NCI-H146 treated with DMSO at 0.1 percent for 48 hours (cell line): ENCODE data around the gene ADGRG3.
"Not testable (repeated sequence)": the region's sequence is repeated elsewhere in the genome, so short reads cannot be mapped to it uniquely, and the experiment has no call there.

Experiments used
- DNase-seq: peaks from one replicate; lab custom pipeline; 2025; ENCODE audit not compliant: unreplicated experiment; lab: John Stamatoyannopoulos, UW

ADGRG3 gene

DNA sequence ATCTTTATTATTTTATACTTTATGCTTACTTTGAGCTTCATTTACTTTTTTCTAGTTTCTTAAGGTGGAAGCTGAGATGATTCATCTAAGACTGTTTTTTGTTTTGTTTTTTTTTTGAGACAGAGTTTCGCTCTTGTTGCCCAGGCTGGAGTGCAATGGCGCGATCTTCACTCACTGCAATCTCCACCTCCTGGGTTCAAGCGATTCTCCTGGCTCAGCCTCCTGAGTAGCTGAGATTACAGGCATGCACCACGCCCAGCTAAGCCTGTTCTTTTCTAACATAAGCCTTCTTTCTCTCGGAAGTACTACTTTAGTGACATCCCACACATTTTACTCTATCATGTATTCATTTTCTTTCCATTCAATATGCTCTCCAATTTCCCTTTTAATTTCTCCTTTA lies 44.5 kb downstream of the ADGRG3 start:
- not testable (repeated sequence) for DNase-seq

DNA sequence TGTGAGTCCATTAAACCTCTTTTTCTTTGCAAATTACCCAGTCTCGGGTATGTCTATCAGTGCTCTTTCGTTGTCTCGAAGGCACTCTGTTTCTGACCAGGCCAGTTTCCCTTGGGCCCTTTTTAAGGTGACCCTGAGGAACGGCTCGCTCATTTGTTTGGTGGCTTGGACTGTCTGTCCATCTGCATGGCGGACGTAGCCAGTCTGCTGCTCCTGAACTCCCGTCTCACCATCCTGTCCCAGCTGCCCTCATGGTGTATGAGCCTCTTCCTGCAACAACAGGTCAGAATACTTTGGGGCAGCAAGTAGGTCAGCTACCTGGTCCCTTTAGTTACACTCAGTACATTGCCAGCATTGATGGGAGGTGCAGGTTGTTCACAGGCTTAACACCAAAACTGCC lies 45.5 kb downstream of the ADGRG3 start:
- DNase-seq: no peak

DNA sequence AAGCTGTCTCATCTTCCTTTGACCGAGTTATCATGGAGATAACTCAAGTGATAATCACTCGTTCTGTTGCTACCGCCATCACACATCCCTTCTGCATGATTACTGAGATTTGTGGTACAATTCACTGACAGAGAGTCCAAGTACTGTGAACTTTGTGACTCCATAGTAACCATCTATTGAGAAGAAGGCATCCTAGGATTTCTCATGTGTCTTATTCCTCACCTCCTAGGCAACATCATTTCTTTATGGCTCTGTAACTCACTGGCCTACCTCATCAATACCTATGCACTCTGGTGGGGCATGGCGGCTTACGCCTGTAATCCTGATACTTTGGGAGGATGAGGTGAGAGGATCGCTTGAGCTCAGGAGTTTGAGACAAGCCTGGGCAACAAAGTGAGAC lies 45.9 kb downstream of the ADGRG3 start:
- no peak for DNase-seq

DNA sequence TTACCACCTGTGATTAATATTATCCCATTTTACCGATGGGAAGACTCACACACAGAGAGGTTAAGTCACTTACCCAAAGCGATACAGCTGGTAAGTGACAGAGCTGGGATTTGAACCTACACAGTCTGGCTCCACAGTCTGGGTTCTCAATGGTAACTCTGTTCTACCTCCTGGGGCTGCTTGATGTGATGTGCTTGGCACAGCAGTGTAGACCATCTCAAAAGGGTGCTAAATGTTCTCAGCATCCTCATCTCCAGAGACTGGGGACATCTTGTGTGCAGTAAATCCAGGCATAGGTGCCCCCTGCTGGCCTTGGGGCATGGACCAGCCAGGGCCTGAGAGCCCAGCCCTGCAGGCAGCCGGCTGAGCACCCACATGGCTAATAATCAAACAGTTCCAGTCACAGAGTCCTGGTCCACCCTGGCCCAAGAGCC lies 52.1 kb downstream of the ADGRG3 start:
- peak; percentile 1 for DNase-seq

GRCh38 chr16:57721356-57722209 lies 53.5 kb downstream of the ADGRG3 start:
- DNase-seq: no peak

- DNase-seq: no peak
Measured at GRCh38 chr16:57722210-57722499, 54.0 kb downstream of the ADGRG3 start.

DNA sequence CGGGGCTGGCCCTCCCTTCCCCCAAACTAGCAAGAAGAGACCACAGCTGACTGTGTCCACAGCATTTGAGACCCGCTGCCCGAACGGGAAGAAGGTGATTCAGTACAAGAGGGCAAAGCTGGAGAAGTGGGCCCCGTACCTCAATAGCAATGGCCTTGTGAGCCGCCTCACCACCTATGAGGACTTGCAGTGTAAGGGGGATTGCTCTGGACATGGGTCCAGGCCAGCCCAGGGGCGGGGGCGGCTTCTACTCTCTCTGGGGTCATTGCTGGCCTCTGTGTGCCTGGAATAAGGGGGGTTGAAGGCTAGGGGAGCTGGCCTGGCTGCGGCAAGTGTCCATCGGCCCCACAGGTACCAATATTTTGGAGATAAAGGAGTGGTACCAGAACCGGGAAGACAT lies 54.5 kb downstream of the ADGRG3 start:
- no peak for DNase-seq

DNA sequence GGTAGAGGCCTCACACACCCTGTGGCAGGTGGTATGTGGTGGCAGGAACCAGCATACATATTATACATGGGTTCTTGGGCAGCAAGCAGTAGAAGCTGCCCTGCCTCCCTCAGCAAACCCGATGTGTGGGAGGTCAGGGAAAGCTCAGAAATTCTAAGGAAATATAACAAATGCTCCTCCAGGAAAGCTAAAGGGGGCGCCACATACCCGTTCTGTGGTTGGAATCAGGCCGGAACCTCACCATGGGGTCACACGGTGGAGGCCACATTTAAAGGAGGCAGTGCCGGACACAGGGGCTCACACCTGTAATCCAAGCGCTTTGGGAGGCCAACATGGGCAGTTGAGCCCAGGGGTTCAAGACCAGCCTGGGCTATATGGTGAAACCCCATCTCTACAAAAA lies 55.1 kb downstream of the ADGRG3 start:
- DNase-seq: no peak

DNA sequence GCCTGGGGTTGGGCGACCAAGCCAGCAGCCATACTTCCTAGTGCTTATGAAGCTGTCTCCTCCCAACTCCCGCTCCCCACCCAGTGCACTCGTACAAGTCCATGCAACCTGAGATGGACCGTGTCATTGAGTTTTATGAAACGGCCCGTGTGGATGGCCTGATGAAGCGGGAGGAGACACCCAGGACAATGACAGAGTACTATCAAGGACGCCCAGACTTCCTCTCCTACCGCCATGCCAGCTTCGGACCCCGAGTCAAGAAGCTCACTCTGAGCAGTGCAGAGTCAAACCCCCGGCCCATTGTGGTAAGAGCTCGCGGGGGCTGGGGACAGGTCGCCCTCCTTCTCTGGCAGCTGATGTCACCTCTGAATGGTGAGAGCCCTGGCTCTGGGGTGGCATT lies 56.4 kb downstream of the ADGRG3 start:
- DNase-seq: no peak

- DNase-seq: no peak
Measured at GRCh38 chr16:57725151-57725550, 57.0 kb downstream of the ADGRG3 start.

DNA sequence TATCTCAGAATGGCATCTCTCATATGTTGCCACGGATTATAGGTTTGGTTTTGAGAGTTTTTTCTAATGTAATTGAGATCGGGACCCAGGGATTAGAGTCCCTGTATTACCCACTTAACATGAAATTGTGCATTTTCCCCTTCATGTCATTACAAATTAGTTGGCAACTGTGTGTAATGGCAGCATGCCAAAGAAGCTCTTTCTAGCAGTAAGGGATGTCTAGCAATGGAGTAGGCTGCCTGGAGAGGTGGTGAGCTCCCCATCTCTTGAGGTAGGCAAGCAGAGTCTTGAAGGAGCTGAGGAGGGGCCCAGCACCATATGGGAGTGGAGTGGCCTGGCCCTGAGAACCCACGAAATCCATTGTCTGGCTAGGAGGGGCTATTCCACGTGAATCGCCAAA lies 57.4 kb downstream of the ADGRG3 start:
- DNase-seq: no peak

GRCh38 chr16:57725976-57726375 lies 57.9 kb downstream of the ADGRG3 start:
- no peak for DNase-seq

GRCh38 chr16:57726433-57726947 lies 58.4 kb downstream of the ADGRG3 start:
- no peak for DNase-seq

DNA sequence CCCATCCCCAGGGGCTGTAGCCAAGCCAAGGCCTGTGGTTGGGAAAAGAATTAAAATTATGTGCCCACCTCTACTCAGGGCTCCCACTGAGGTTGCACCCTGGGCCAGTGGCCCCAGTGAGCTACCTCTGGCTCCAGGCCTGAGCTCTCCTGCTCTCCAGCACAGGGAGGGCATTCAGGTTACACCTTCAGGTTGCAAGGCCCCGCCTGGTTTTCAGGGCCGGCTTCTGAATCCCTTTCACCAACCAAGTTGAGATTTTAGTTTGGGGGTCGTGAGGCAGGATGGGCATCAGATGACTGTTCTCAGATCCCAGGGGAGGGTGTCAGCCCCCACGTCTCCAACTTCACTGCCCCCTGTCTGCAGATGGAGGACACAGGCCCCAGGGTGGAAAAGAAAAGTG lies 59.5 kb downstream of the ADGRG3 start:
- no peak for DNase-seq

DNA sequence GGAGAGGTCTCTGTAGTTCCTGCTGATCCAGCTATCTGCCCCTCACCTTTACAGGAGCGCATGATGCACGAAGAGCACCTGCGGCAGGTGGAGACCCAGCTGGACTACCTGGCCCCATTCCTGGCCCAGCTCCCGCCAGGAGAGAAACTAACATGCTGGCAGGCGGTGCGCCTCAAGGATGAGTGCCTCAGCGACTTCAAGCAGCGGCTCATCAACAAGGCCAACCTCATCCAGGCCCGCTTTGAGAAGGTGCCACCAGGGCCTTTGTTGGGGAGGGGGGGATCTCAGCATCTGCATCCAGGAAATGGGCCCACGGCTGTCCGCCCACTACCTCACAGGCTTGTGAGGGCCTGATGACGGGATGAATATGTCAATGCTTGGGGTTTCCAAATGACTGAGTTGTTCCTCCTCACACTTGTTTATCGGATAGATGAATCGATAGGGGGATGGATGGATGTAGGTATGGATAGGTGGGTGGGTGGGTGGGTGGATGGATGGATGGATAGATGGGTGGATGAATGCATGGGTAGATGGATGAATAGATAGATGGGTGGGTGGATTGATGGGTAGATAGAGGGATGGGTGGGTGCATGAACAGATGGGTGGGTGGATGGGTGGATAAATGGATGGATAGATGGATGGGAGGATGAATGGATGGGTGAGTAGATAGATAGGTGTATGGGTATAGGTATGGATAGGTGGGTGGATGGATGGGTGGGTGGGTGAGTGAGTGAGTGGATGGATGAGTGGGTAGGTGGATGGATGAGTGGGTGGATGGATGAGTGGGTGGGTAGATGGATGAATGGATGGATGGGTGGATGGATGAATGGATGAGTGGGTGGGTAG lies 60.5 kb downstream of the ADGRG3 start:
- no peak for DNase-seq

DNA sequence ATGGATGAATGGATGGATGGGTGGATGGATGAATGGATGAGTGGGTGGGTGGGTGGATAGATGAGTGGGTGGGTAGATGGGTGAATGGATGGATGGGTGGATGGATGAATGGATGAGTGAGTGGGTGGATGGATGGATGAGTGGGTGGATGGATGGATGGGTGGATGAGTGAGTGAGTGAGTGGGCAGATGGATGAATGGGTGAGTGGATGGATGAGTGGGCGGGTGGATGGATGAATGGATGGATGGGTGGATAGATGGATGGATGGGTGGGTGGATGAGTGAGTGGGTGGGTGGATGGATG lies 61.0 kb downstream of the ADGRG3 start:
- no peak for DNase-seq

DNA sequence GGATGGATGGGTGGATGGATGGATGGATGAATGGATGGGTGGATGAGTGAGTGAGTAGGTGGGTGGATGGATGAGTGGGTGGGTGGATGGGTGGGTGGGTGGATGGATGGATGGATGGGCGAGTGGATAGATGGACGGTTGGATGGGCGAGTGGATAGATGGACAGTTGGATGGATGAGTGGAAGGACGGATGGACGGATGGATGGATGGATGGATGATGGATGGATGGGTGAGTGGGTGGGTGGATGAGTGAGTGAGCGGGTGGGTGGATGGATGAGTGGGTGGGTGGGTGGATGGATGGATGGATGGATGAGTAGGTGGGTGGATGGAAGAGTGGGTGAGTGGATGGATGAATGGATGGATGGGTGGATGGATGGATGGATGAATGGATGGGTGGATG lies 61.7 kb downstream of the ADGRG3 start:
- DNase-seq: not testable (repeated sequence)

DNA sequence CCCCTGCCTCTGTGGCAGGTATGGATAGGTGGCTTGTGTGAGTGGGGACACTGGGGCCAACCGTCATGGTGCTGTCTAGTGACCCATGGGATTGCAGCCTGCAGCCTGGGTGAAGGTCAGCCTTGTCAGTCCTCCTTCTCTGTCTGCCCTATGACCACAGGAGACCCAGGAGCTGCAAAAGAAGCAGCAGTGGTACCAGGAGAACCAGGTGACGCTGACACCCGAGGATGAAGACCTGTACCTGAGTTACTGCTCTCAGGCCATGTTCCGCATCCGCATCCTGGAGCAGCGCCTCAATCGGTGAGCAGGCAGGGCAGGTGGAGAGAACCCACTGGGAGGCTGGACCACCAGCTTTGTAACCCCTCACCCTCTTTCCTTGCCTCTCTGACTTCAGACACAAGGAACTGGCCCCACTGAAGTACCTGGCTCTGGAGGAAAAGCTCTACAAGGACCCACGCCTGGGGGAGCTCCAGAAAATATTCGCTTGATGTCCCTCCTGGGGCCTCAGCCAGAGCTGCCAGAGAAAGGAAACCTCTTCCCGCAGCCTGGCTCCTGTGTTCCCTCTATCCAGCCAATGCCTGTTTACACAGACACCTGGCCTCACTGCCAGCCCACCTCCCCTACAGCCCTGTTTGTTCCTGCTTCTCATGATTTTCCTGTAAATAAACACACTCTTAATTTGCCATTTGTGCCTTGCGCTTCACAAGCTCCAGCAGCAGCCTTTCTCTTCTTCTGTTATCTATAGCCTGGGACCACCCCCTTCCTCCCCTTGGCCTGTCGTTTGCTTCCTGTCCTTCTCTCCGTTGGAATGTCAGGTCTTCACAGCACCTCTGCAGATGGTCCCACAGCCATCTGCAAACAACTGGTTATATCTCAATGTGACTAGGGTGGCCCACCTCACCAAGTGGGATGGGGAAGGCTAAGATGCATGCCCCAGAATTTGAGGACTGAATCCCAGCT lies 62.9 kb downstream of the ADGRG3 start:
- no peak for DNase-seq

GRCh38 chr16:57732037-57732436 lies 63.9 kb downstream of the ADGRG3 start:
- DNase-seq: no peak

GRCh38 chr16:57732714-57733113 lies 64.6 kb downstream of the ADGRG3 start:
- DNase-seq: no peak

DNA sequence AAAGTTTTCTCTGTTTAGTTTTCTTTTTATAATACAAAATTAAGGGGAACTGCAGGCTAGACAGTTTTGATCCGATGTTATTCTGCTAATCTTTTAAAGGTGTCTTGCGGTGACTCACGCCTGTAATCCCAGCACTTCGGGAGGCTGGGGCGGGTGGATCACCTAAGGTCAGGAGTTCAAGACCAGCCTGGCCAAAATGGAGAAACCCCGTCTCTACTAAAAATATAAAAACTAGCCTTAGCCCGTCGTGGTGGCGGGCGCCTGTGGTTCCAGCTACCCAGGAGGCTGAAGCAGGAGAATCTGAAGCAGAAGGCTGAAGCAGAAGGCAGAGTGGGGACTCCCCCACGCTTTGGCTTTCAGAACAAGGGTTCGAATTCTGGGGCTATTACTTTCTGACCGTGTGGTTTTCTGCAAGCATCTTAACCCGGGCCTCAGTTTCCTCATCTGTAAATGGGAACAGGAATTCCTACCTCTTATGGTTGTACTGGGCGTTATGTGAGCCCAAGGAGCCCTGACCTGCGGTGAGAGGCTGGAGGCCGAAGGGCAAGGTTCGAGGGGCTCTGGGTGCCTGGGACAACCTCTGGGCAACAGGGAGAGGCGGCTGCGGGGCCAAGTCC lies 66.3 kb downstream of the ADGRG3 start:
- no peak for DNase-seq
